KOPT-K1 (cell line): Measurements from ENCODE around the gene ZACN.

Source experiments
- H3K27ac ChIP-seq: fragments of 200-600 bp; sonication (generic); 2 replicates; pipeline ENCODE4 v1.5.1; 2016; ENCODE audit warnings: antibody characterized with exemption, mild to moderate bottlenecking, low read depth, low read length; ENCODE audit not compliant: poor library complexity, severe bottlenecking
- H3K36me3 ChIP-seq: fragments of 200-600 bp; sonication (generic); 2 replicates; pipeline ENCODE4 v1.5.1; 2017; ENCODE audit warnings: antibody characterized with exemption, mild to moderate bottlenecking, low read length, moderate library complexity; ENCODE audit not compliant: insufficient read depth
- H3K9me3 ChIP-seq: fragments of 200-600 bp; sonication (generic); 2 replicates; pipeline ENCODE4 v1.5.1; 2017; ENCODE audit warnings: antibody characterized with exemption, low read length, mild to moderate bottlenecking; ENCODE audit not compliant: insufficient read depth, poor library complexity, severe bottlenecking

Gene ZACN

GRCh38 chr17:76103274-76104139 lies 24.5 kb downstream of the ZACN start, which contains the start of gene EXOC7:
Gene EXOC7, minus strand, starts transcription at chr17:76103787. Its CDS starts 95 bp downstream, at chr17:76103692.
- peaks cover 37% of the 10 kb centered on the region for H3K36me3 ChIP-seq
- H3K27ac ChIP-seq: peak within 1 kb of the TSS; percentile 77
- no peaks in the 10 kb centered on the region for H3K9me3 ChIP-seq

DNA sequence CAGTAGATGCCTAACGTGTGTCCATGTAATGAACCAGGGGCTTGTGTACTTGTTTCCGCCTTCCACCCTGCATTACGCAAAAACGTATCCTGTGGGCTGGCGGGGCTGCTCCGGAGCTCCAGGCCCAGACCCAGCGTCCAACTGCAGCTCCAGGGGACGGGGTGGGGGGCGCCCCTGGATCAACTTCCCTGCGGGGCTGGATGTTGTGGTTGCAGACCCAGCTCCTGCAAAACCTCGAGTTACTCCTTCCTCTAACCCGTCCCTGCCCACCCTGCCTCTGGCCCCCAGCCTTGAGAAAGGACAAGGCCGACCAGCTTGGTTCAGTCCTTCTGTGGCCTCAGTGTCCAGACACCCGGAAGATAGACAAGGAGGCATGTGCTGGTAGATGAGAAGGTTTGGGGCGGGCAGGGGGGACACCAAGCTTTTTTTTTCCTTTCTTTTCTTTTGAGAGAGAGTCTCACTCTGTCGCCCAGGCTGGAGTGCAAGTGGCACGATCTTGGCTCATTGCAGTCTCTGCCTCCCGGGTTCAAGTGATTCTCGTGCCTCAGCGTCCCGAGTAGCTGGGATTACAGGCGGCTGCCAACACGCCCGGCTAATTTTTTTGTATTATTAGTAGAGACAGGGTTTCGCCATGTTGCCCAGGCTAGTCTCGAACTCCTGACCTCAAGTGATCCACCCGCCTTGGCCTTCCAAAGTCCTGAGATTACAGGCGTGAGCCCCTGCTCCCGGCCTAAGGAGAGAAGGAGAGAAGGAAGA lies 25.3 kb downstream of the ZACN start:
- peaks cover 29% of the 10 kb centered on the region for H3K36me3 ChIP-seq
- H3K27ac ChIP-seq: peak overlapping the region; percentile 77
- H3K9me3 ChIP-seq: no peaks in the 10 kb centered on the region

DNA sequence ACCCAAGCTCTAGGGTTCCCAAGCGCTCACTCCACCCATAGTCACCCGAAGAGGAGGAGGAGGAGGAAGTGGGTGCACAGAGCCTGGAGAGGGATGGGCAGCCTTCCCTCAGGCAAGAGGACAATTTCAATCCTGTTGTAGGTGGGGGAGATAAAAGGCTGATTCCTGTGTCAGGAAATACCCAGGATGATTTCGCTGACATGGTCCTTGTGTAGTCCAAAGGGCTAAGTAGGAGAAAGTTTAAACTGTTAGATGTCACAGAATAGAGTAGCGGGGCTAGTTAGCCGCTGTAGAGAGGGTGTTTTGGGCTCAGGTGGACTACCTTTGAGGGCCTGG lies 25.9 kb downstream of the ZACN start:
- no peaks in the 10 kb centered on the region for H3K9me3 ChIP-seq
- H3K36me3 ChIP-seq: peaks cover 24% of the 10 kb centered on the region
- H3K27ac ChIP-seq: no peak overlapping the region

GRCh38 chr17:76106703-76107102 lies 27.7 kb downstream of the ZACN start:
- Histone ChIP-seq H3K27ac (no peak overlapping the region), H3K36me3 (peaks cover 6% of the 10 kb centered on the region), H3K9me3 (no peaks in the 10 kb centered on the region)

- H3K9me3 ChIP-seq: no peaks in the 10 kb centered on the region
- no peak overlapping the region for H3K27ac ChIP-seq
- no peaks in the 10 kb centered on the region for H3K36me3 ChIP-seq
These were observed 28.5 kb downstream of the ZACN start for GRCh38 chr17:76107509-76107908.

- H3K27ac ChIP-seq: no peak overlapping the region
- H3K9me3 ChIP-seq: peaks cover 4% of the 10 kb centered on the region
- H3K36me3 ChIP-seq: no peaks in the 10 kb centered on the region
These were observed 33.0 kb downstream of the ZACN start for GRCh38 chr17:76111956-76112355.

DNA sequence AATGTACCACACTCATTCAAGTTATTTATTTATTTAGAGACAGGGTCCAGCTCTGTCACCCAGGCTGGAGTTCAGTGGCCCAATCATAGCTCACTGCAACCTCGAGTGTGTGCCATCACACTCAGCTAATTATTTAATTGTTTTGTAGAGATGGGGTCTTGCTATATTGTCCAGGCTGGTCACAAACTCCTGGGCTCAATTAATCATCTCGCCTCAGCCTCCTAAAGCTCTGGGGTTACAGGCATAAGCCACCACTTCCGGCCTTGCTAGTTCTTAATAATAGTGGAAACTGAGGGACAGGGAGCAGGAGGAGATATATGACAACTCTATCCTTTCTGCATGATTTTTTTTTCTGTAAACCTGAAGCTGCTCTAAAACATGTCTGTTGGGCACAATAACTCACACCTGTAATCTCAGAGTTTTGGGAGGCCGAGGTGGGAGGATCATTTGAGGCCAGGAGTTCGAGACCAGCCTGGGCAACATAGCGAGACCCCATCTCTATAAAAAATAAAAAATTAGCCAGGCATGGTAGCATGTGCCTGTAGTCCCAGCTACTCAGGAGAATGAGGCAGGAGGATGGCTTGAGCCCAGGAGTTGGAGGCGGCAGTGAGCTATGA lies 36.3 kb downstream of the ZACN start:
- no peak overlapping the region for H3K27ac ChIP-seq
- H3K36me3 ChIP-seq: no peaks in the 10 kb centered on the region
- peaks cover 4% of the 10 kb centered on the region for H3K9me3 ChIP-seq

DNA sequence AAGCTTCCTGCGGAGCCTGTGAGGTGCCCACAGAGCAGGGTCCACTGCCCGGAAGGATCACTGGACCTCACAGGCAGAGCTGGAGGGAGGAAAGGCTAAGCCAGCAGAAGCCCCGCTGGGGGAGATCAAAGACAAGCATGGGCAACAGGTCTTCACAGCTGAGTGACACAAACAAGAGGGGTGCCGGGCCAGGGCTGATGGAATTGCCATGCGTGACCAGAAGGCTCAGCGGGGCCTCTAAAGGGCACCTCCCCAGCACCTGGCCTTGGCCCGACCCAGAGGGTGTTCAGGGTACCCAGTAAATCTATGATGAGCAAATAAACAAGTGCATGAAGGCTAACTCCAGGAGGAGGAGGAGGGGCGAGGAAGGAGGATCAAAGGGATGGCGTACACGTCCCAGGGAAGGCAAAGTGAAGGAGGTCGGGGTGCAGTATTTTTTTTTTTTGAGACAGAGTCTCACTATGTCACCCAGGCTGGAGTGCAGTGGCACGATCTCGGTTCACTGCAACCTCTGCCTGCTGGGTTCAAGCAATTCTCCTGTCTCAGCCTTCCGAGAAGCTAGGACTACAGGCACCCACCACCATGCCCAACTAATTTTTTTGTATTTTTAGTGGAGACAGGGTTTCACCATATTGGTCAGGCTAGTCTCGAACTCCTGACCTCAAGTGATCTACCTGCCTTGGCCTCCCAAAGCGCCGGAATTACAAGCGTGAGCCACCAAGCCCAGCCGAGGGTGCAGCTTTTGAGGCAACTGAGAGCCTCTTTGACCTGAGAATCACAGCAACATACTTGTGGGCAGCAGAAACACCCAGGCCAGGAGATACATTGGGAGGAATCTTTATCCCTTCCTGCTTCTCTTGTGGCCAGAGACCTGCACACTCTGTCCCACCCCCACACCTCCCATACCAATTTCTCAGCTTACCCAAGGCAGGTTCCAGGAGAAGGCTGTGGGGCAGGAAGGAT lies 40.7 kb downstream of the ZACN start:
- Histone ChIP-seq H3K9me3 (no peaks in the 10 kb centered on the region), H3K36me3 (no peaks in the 10 kb centered on the region), H3K27ac (no peak overlapping the region)

DNA sequence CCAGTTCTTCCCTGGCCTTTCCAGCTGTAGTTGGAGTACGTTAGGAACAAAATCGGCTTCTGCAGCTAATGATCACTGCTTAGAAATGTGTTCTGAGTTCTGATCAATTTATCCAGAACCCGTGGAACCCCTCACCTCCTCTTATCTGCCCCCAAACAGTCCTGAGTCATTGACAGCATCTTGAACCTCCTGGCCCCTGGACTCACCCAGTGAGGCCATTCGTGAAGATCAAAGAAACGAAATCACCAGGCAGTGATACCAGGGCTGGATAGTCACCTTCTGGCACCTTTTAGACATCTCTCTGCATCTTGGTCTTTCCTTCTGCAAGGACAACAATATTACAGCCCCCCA lies 41.7 kb downstream of the ZACN start:
- Histone ChIP-seq H3K36me3 (no peaks in the 10 kb centered on the region), H3K9me3 (no peaks in the 10 kb centered on the region), H3K27ac (no peak overlapping the region)

GRCh38 chr17:76121932-76122430 lies 43.0 kb downstream of the ZACN start:
- Histone ChIP-seq H3K9me3 (no peaks in the 10 kb centered on the region), H3K36me3 (no peaks in the 10 kb centered on the region), H3K27ac (peak overlapping the region; percentile 50)

- H3K36me3 ChIP-seq: no peaks in the 10 kb centered on the region
- H3K27ac ChIP-seq: no peak overlapping the region
- no peaks in the 10 kb centered on the region for H3K9me3 ChIP-seq
These were observed 43.6 kb downstream of the ZACN start for GRCh38 chr17:76122431-76123190.

- no peaks in the 10 kb centered on the region for H3K36me3 ChIP-seq
- H3K9me3 ChIP-seq: no peaks in the 10 kb centered on the region
- H3K27ac ChIP-seq: no peak overlapping the region
These were observed 44.2 kb downstream of the ZACN start for GRCh38 chr17:76123191-76123499.

GRCh38 chr17:76123749-76124581 lies 45.0 kb downstream of the ZACN start:
- Histone ChIP-seq H3K27ac (no peak overlapping the region), H3K36me3 (no peaks in the 10 kb centered on the region), H3K9me3 (no peaks in the 10 kb centered on the region)
